ENCODE data around the gene INPP5K.
"Not testable (repeated sequence)": the region's sequence is repeated elsewhere in the genome, so short reads cannot be mapped to it uniquely, and the experiment has no call there.

Gene INPP5K

DNA sequence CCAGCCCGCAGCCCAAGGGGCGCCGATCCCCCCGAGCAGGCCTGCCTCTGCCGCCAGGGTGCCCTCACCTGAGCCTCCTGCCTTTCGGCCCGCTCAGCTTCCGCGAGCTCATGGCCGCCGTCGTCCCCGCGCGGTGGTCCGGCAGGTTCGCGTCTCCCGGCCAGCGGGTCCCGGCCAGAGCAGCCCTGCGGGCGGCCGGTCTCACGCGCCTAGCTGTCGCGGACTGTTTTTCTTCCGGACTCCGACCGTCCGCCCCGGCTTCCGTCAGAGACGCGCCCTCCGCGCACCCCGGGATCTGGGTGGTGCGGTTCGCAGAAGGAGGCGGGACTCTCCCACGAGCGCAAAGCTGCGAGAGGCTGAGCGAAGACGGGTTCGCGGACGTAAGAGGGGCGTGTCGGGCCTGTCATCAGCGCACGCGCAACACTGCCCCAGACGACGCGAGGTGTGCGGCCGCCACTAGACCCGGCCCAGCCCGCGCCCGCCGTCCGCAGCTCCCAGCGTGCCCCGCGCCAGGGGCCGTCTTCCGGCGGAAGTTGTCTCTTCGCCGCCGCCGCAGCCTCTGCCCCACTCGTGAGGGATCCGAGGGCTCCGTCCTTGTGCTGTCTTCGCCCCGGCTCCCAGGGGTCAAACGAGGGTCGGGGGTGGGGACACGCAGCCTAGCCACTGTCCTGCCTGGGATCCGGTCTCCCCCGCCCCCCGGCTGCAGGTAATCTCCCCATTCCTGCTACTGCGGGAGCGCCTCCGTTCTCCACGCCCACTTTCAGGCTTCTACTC lies at the start of gene INPP5K:
Gene INPP5K (minus strand): TSS at position 225 of the 774 bp plus-strand sequence. CDS start 113 bp downstream, at position 112.
- peak; percentile 97 for DNase-seq

DNA sequence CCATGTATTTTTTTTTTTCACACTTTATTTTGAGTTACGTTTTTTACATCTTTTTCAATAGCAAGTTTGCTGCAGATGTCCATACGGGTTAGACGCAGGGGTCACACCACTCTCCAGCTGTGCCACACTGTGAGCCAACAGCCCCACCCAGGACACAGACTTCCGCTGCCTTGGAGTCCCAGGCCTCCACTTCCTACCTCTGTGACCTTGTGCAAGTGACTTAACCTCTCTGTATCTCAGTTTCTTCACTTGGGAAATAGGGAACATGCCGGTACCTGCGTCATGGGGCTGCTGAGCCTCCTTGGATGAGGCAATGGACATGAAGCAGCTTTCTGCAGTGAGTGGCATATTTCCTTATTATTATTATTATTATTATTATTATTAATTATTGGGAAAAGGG lies 49.5 kb upstream of the INPP5K start:
- no peak for DNase-seq

DNA sequence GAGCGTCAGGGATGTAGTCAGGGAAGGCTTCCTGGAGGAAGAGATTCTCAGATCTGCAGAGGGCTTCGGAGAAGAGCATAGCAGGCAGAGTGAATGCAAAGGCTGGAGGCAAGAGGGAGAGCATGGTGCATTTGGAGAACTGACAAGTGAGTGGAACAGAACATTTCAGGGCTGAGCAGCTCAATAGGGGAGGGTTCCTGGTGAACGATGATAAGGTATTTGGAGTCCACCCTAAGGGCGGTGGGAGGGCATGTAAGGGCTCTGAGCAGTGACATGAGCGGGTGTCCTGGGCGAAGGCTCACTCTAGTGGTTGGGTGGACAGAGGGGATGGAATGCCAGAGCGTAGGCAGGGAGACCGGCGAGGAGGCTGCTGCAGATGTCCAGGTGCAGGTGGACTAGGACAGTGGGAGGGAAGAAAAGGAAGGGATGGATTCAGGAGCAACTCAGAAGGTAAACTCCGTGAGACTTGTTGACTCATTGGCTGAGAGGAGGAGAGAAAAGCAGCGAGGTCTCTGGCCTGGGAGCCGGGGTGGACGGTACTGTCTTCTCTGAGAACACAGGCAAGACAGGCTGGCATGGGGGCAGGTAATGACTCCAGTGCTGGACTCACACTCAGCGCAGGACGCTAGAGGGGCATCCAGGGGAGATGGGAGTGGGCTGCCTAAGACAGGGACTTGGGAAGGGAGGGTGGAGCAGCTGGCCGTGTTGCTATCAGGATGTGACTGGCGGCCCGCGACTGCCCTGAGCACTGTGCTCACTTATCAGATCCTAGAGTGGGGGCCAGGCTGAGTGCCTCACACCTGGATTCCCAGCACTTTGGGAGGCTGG lies 47.6 kb upstream of the INPP5K start:
- DNase-seq: no peak

GRCh38 chr17:1563471-1563785 lies 47.0 kb upstream of the INPP5K start:
- DNase-seq: not testable (repeated sequence)

- peak; percentile 12 for DNase-seq
Observed at GRCh38 chr17:1562176-1562643, 45.8 kb upstream of the INPP5K start.

- peak; percentile 12 for DNase-seq
Observed at GRCh38 chr17:1561420-1562175, 45.2 kb upstream of the INPP5K start.

- no peak for DNase-seq
Observed at GRCh38 chr17:1560858-1561355, 44.5 kb upstream of the INPP5K start.

GRCh38 chr17:1560101-1560857 lies 43.9 kb upstream of the INPP5K start:
- no peak for DNase-seq

DNA sequence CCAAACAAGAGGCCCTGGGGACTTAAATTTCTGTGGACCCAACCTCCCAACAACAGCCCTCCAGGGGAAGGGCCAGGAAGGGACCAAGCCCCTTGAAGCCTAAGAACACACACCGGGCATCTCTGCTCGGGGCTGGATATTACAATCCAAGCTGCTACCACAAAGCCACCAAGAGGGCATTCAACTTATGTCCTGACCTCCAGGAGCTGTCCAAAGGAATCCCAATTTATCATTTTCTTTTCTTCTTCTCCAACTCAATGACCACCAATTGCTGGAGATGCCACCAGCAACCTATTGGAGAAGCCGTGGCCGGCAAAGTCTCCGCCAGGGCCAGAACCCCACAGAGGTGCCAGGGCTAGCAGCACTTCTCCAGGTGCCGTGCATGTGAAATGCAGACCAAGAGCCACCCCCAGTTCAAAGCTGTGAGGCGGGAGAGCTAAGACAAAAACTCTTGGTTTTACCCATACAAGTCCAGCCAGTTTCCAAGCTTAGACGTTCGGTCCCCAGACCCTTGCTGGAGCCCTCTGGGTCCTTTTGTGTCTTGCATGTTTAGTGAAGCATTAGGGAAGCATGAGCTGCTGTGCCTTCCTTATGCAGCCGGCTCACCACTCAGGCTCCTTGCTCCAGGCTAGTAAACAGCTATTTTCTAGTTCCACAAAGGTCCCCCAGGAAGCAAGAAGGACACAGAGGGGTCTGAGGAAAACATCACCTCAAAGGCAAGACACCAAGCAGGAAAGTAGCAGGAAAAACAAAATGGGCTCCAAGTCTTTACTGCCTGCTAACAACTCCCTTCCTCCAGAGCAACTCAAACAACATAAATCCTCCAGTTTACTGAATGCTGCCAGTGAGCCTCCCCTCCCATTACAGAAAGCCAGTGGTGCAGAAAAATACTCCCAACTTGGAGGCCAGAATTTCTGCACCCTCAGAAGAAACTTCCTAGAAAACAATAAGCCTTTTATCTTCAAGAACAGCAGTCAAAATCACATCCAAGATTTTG lies 42.9 kb upstream of the INPP5K start:
- no peak for DNase-seq

DNA sequence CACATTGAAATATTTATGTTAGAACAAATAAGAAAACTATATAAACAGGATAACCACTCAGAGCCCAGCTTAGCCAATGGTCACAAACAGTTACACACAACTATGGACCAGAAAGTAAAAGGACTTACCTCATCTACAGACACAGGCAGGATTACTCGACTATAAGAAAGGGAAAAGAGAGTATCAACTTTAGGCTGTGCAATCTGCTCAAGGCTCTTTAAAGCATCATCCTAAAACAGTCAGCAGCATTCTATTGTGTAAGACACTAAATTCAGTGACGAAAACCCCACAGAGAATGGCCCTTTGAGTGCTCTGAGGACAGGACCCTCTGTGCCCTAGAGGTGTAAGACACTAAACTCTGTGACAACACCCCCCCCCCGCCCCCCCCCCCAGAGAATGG lies 42.0 kb upstream of the INPP5K start:
- no peak for DNase-seq

GRCh38 chr17:1557355-1558095 lies 41.1 kb upstream of the INPP5K start:
- DNase-seq: no peak

- DNase-seq: no peak
Observed at GRCh38 chr17:1555651-1556471, 39.4 kb upstream of the INPP5K start.

DNA sequence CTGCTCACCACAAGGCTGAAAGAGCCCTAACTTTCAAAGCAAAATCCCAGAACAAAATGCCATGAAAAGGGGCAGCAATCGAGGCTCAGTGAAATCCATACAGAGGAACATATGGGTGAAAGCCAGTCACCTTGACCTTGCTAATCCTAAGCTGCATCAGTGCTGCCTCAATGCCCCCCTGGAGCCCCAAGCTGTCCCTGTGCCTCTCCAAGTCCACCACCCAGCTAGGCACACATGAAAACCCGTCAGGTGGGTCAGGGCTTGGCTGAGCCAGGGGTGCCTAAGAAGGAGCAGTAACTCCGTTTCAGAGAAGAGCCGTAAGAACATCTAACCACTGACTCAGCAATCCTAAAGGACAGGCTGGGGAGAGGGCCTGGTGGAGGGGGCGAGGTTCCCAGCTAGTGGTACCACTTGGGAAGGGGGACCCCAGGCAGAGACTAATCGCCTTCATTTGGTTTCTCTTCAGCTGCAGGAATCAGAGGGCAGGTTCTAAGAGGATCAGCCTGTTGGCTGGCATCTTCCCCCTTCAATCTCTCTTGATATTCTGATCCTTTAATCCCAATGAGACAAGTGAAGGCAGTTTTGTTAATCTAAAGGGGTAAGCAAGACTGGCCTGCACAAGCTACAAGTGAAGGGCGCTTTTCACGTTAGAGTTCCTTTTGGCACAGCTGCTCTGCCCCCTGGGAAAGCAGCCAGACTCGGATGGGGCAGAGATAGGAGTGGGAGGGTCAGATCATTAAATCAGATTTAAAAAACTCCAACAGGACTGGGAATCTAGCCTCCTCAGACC lies 38.5 kb upstream of the INPP5K start:
- no peak for DNase-seq

- no peak for DNase-seq
Observed at GRCh38 chr17:1553354-1554266, 37.2 kb upstream of the INPP5K start.

GRCh38 chr17:1552932-1553331 lies 36.5 kb upstream of the INPP5K start:
- DNase-seq: no peak

DNA sequence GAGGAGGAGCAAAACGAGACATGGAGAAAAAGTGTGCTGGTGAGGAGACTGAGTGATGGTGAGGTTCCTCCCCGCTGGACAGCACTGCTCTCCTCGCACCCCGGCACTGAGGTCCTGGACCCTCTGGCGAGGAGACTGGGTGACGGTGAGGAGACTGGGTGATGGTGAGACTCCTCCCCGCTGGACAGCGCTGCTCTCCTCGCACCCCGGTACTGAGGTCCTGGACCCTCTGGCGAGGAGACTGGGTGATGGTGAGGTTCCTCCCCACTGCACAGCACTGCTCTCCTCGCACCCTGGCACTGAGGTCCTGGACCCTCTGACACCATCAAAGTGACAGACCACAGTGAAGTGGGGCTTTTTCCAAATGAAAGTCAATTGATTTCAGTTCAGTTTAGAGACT lies 35.3 kb upstream of the INPP5K start:
- no peak for DNase-seq

DNA sequence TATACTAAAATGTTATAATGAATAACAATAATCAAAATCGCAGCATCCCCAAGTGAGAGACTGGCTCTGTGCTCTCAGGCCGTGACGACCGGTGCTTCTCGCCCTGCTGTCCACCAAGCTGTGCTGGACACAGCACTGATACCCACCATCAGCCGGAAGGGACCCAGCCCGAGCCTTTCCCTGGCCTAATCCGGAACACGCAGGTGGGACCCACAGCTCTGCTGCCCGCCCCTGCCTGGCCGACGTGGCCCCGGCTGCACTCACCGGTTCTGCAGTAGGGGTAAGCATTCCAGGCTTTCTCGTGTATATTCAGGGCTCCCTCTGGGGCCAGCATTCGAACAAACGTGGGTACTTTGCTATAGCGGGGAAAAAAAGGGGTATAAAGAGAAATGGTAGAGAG lies 31.6 kb upstream of the INPP5K start:
- DNase-seq: no peak

All from activated CD4-positive, alpha-beta T cell treated with anti-CD3 and anti-CD28 coated beads for 1 hour (primary cell).